ENCODE measurements around the gene PLCH1.

GRCh38 chr3:155370764-155371503, 373.9 kb downstream of the PLCH1 start:
- TF ChIP-seq CTCF (conservative IDR thresholded peaks at IDR 0.05; ENCODE audit: low read depth, low read length) = no peak
- TF ChIP-seq EZH2phosphoT487 (IDR thresholded peaks at IDR 0.05; ENCODE audit: borderline replicate concordance, low read length) = no peak
